ENCODE data around the gene DEDD.
A peak's percentile ranks its signal among the peaks of the same experiment; 100 is the strongest.

The DEDD gene

DNA sequence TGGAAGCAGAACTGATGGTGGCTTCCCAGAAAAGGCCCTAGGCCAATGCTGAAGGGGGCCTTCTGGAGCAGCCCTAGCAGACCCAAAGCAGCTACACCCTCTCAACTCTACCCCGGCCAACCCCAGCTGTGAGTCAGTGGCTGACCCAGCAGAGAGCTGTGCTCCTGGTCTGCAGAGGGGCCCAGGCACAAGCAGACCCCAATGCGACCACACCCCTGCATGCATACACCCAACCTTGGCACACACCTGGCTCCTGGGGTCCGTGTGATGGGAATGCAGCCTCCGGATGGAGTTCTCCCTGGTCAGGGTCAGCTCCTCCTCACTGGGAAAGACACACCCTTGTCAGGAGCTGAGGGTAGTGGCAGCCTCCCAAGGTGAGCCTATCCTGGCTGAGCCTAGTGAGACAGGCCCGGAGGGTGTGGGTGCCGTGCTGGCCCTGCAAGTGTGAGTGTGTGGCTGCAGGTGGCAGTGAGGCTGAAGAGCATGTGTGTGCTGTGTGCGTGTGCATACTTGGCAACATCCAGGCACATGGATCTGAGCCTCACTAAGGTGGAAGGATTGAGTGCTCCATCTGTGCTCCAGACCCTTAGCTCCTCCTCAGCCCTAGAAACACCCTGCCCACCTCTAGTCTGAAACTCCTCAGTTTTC, 58.9 kb downstream of the DEDD start:
- no peak overlapping the region for H3K4me3 ChIP-seq (ENCODE audit: control insufficient read depth, low read depth, low read length)
- no peak for TF ChIP-seq CTCF (IDR thresholded peaks at IDR 0.05; ENCODE audit: control insufficient read depth, insufficient read depth, low read depth, low read length, missing control alignments)
- no peak for DNase-seq (ENCODE audit: low read depth)

GRCh38 chr1:161072751-161073449, 59.6 kb downstream of the DEDD start:
- DNase-seq (ENCODE audit: low read depth), result no peak
- no peak overlapping the region for H3K4me3 ChIP-seq (ENCODE audit: control insufficient read depth, low read depth, low read length)
- no peak for TF ChIP-seq CTCF (IDR thresholded peaks at IDR 0.05; ENCODE audit: control insufficient read depth, insufficient read depth, low read depth, low read length, missing control alignments)

DNA sequence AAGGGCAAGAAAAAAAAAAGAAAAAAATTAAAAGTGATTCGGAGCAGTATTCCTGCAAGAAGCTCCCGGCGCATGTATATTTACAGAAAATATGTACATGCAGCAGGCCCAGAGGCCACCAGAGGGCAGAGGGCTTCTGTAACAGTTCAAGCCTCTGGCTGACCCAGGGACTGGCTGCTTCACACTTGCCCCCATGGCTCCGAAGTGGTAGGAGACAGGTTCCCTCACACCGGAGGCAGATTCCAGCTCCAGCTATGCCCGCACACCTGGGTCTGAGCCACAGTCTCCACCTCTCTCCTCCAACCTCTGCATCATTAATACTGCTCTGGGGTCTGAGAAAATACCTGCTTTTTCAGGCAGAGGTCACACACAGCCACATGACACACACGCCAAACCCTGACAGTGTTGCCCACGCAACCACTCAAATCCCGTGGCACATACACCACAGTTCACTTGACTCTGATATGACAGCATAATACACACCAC, 60.5 kb downstream of the DEDD start:
- DNase-seq (ENCODE audit: low read depth), result no peak
- TF ChIP-seq CTCF (IDR thresholded peaks at IDR 0.05; ENCODE audit: control insufficient read depth, insufficient read depth, low read depth, low read length, missing control alignments), result peak; percentile 69
- H3K4me3 ChIP-seq (ENCODE audit: control insufficient read depth, low read depth, low read length), result no peak overlapping the region
